ENCODE results near the gene TNRC18.

The TNRC18 gene

DNA sequence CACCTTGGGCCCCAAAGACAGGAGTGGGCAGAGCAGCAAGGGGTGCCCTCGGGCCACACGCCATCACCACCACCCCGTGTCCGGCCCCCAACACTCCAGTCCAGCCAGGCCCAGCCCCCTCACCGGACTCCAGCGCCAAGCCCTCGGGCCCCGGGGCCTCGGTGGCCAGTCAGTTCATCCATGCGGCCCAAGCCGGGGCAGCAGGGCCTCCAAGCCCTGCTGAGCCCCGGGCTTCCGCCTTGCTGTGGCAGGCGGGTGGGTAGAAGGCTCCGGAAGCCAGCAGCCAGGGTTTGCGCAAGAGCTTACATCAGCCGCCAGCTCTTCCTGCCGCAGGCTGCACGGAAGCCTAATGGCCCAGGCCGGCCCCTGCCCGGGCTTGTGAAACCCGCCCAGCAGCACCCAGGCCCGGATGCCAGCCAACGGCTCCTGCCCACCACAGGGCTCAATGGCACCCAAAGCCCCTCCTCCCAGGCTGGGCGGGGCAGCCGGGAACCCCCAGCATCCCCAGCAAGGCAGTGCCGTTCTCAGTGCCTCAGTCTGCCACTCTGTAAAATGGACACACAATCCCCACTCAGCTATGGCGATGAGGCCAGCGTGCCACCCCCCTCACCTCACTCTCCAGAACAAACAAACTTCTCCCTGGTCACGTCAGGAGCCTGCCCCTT lies 26.5 kb downstream of the TNRC18 start:
- no peak overlapping the region for H3K9ac ChIP-seq (ENCODE audit: insufficient read length, low read depth)
- DNase-seq (ENCODE audit: low read depth, low spot score), result no peak
- H3K36me3 ChIP-seq (ENCODE audit: insufficient read depth, insufficient read length, low read length), result peaks cover 9% of the 10 kb centered on the region
- peaks cover 6% of the 10 kb centered on the region for H3K4me1 ChIP-seq (ENCODE audit: insufficient read depth, insufficient read length)
- TF ChIP-seq YY1 (IDR thresholded peaks at IDR 0.05; ENCODE audit: insufficient read depth, insufficient read length), result no peak
- no peak for TF ChIP-seq ZNF274 (IDR thresholded peaks at IDR 0.05; ENCODE audit: low read depth, low read length)
- TF ChIP-seq SUZ12 (IDR thresholded peaks at IDR 0.05; ENCODE audit: extremely low read depth, insufficient read depth, insufficient read length), result no peak
- no peaks in the 10 kb centered on the region for H3K9me3 ChIP-seq (ENCODE audit: insufficient read depth, low read length)
- no peak overlapping the region for H3K4me3 ChIP-seq (ENCODE audit: insufficient read length, low read depth)
- H3K27me3 ChIP-seq (ENCODE audit: insufficient read depth, insufficient read length), result no peaks in the 10 kb centered on the region

DNA sequence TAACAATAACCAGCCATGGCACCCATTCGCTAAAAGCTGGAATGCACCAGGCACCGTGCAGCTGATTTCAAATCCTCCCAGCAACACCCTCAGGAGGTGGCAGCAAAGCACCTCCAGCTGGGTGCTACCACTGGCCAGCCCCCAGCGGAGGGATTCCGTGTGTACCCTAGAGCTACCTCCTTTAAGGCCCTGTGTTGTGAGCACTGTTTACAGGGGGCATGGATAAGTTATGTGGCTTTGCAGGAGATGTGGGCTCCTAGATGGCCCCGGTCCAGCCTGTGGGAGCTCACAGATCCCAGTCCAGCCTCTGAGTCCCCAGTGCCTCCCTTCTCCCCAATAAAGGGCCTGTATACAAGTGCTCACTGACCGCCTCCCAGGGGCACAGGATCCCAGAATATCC lies 27.1 kb downstream of the TNRC18 start:
- H3K4me1 ChIP-seq (ENCODE audit: insufficient read depth, insufficient read length), result peaks cover 6% of the 10 kb centered on the region
- no peak for DNase-seq (ENCODE audit: low read depth, low spot score)
- TF ChIP-seq SUZ12 (IDR thresholded peaks at IDR 0.05; ENCODE audit: extremely low read depth, insufficient read depth, insufficient read length) (no peak), YY1 (IDR thresholded peaks at IDR 0.05; ENCODE audit: insufficient read depth, insufficient read length) (no peak), ZNF274 (IDR thresholded peaks at IDR 0.05; ENCODE audit: low read depth, low read length) (no peak)
- H3K36me3 ChIP-seq (ENCODE audit: insufficient read depth, insufficient read length, low read length), result peaks cover 9% of the 10 kb centered on the region
- no peaks in the 10 kb centered on the region for H3K27me3 ChIP-seq (ENCODE audit: insufficient read depth, insufficient read length)
- H3K9me3 ChIP-seq (ENCODE audit: insufficient read depth, low read length), result no peaks in the 10 kb centered on the region
- no peak overlapping the region for H3K9ac ChIP-seq (ENCODE audit: insufficient read length, low read depth)
- H3K4me3 ChIP-seq (ENCODE audit: insufficient read length, low read depth), result no peak overlapping the region

DNA sequence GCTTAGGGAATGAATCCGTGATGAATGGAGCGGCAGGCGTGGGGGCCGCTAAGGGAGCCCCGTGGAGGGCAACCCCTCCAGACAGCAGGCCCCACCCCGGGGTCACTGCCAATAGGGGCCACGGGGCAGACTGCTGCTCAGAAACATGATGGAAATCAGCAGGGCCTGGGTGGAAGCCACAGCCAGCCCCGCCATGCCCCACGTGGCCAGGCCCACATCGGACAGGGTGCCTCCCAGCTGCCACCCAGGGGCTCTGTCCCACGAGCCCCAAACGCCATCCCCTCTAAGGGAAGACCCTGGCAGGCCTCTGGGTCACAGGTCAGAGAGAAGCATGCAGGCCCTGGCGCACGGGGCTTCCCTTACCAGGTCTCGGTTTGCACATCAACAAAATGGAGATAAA lies 28.4 kb downstream of the TNRC18 start:
- H3K9me3 ChIP-seq (ENCODE audit: insufficient read depth, low read length), result no peaks in the 10 kb centered on the region
- DNase-seq (ENCODE audit: low read depth, low spot score), result no peak
- H3K27me3 ChIP-seq (ENCODE audit: insufficient read depth, insufficient read length), result no peaks in the 10 kb centered on the region
- H3K9ac ChIP-seq (ENCODE audit: insufficient read length, low read depth), result no peak overlapping the region
- no peak overlapping the region for H3K4me3 ChIP-seq (ENCODE audit: insufficient read length, low read depth)
- no peak for TF ChIP-seq SUZ12 (IDR thresholded peaks at IDR 0.05; ENCODE audit: extremely low read depth, insufficient read depth, insufficient read length)
- TF ChIP-seq YY1 (IDR thresholded peaks at IDR 0.05; ENCODE audit: insufficient read depth, insufficient read length), result no peak
- no peak for TF ChIP-seq ZNF274 (IDR thresholded peaks at IDR 0.05; ENCODE audit: low read depth, low read length)
- peaks cover 9% of the 10 kb centered on the region for H3K36me3 ChIP-seq (ENCODE audit: insufficient read depth, insufficient read length, low read length)
- peaks cover 6% of the 10 kb centered on the region for H3K4me1 ChIP-seq (ENCODE audit: insufficient read depth, insufficient read length)

DNA sequence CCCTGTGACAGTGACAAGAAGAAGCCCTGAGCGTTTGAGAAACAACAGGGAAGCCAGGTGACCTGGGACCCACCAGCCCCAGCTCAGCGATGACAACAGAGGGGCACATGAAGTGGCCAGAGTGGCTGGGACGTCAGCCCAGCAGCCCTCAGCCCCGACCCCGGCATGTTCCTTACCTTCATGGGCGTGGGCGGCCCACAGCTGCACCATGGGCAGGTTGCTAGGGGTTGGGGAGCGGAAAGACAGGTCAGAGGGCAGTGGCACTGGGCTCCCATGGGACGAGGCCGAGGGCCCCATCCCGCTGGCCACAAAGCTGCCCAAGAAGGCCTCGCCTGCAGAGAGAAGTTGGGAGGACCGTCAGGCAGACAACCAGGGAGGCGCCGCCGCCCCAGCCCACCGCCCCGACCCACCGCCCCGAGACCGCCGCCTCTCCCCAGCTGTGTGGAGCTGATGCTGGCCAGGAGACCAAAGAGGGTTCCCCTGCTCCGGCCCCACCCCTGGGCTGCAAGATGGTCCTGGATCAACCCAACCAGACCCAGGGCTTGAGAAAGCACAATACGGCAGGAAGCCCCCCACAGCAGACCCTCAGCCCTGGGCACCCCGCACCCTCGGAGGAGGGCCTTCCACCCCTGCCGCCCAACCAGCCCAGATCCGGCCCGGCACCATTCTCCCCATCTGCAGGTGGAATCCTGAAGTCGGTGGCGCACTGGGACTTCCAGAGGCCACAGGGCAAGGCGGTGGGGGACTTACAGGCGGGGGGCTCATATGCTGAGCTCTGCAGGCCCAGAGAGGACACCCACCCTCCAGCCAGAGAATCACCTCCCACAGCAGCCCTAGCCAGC lies 29.1 kb downstream of the TNRC18 start:
- Histone ChIP-seq H3K4me3 (ENCODE audit: insufficient read length, low read depth) (no peak overlapping the region), H3K36me3 (ENCODE audit: insufficient read depth, insufficient read length, low read length) (peaks cover 9% of the 10 kb centered on the region), H3K27me3 (ENCODE audit: insufficient read depth, insufficient read length) (no peaks in the 10 kb centered on the region), H3K9ac (ENCODE audit: insufficient read length, low read depth) (no peak overlapping the region), H3K9me3 (ENCODE audit: insufficient read depth, low read length) (no peaks in the 10 kb centered on the region), H3K4me1 (ENCODE audit: insufficient read depth, insufficient read length) (peaks cover 6% of the 10 kb centered on the region)
- no peak for TF ChIP-seq YY1 (IDR thresholded peaks at IDR 0.05; ENCODE audit: insufficient read depth, insufficient read length)
- no peak for TF ChIP-seq SUZ12 (IDR thresholded peaks at IDR 0.05; ENCODE audit: extremely low read depth, insufficient read depth, insufficient read length)
- TF ChIP-seq ZNF274 (IDR thresholded peaks at IDR 0.05; ENCODE audit: low read depth, low read length), result no peak
- DNase-seq (ENCODE audit: low read depth, low spot score), result no peak

DNA sequence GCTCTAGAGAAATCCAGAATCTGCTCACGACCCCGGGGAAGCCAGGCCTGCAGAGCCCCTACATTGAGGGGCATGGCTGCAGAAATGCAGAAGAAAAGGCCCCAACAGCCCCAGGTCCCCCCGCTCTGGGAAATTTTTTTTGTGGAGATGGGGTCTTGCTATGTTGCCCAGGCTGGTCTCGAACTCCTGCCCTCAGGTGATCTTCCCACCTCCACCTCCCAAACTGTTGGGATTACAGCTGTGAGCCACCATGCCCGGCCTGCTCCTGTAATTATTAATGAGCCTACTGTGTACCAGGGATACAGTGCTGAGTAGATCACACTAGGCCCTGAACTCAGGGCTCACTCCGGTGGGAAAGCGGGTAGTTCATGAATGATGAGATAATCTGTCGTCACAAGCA lies 29.9 kb downstream of the TNRC18 start:
- TF ChIP-seq YY1 (IDR thresholded peaks at IDR 0.05; ENCODE audit: insufficient read depth, insufficient read length) (no peak), SUZ12 (IDR thresholded peaks at IDR 0.05; ENCODE audit: extremely low read depth, insufficient read depth, insufficient read length) (no peak), ZNF274 (IDR thresholded peaks at IDR 0.05; ENCODE audit: low read depth, low read length) (no peak)
- no peak for DNase-seq (ENCODE audit: low read depth, low spot score)
- Histone ChIP-seq H3K4me3 (ENCODE audit: insufficient read length, low read depth) (no peak overlapping the region), H3K9me3 (ENCODE audit: insufficient read depth, low read length) (no peaks in the 10 kb centered on the region), H3K4me1 (ENCODE audit: insufficient read depth, insufficient read length) (peaks cover 6% of the 10 kb centered on the region), H3K36me3 (ENCODE audit: insufficient read depth, insufficient read length, low read length) (peaks cover 9% of the 10 kb centered on the region), H3K27me3 (ENCODE audit: insufficient read depth, insufficient read length) (no peaks in the 10 kb centered on the region), H3K9ac (ENCODE audit: insufficient read length, low read depth) (no peak overlapping the region)

DNA sequence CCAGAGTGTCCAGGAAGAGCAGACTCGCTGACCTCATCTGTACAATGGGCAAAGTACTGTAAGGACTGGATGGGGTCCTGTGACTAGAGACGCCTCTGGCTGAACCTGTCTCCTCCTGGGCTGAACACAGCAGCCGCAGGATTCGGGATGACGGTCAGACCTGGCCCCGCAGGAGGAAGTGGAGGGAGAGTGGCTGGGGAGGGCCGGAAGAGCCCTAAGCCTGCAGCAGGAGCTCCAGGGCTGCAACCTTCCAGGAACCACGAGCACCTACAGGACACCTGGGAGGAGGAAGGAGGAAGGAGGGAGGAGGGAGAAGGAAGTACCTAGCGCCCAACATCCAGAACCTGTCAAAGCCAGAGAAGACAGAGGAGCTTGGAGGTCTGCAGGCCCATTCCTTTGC lies 30.3 kb downstream of the TNRC18 start:
- Histone ChIP-seq H3K27me3 (ENCODE audit: insufficient read depth, insufficient read length) (no peaks in the 10 kb centered on the region), H3K36me3 (ENCODE audit: insufficient read depth, insufficient read length, low read length) (peaks cover 9% of the 10 kb centered on the region), H3K4me3 (ENCODE audit: insufficient read length, low read depth) (no peak overlapping the region), H3K9ac (ENCODE audit: insufficient read length, low read depth) (no peak overlapping the region), H3K4me1 (ENCODE audit: insufficient read depth, insufficient read length) (peaks cover 6% of the 10 kb centered on the region), H3K9me3 (ENCODE audit: insufficient read depth, low read length) (no peaks in the 10 kb centered on the region)
- TF ChIP-seq SUZ12 (IDR thresholded peaks at IDR 0.05; ENCODE audit: extremely low read depth, insufficient read depth, insufficient read length) (no peak), YY1 (IDR thresholded peaks at IDR 0.05; ENCODE audit: insufficient read depth, insufficient read length) (no peak), ZNF274 (IDR thresholded peaks at IDR 0.05; ENCODE audit: low read depth, low read length) (no peak)
- no peak for DNase-seq (ENCODE audit: low read depth, low spot score)

DNA sequence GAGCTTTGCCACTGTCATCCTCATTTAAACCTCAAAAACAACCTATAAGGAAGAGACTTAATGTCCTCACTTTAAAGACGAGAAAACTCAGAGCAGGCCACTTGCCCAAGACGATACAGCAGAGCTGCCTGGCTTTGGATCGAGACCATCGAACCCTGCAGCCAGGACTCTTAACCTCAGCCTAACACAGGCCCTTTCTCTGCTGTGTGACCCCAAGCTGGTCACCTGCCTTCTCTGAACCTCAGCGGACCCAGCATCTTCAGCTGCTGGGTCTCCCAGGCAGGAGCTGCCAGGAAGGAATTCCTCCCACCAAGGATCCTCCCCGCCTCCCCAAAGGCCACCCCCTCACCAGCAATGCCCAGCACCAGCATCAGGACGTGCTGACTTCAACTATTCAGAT lies 32.7 kb downstream of the TNRC18 start:
- Histone ChIP-seq H3K27me3 (ENCODE audit: insufficient read depth, insufficient read length) (no peaks in the 10 kb centered on the region), H3K9ac (ENCODE audit: insufficient read length, low read depth) (no peak overlapping the region), H3K9me3 (ENCODE audit: insufficient read depth, low read length) (no peaks in the 10 kb centered on the region), H3K4me1 (ENCODE audit: insufficient read depth, insufficient read length) (peaks cover 2% of the 10 kb centered on the region), H3K4me3 (ENCODE audit: insufficient read length, low read depth) (no peak overlapping the region), H3K36me3 (ENCODE audit: insufficient read depth, insufficient read length, low read length) (peaks cover 21% of the 10 kb centered on the region)
- TF ChIP-seq ZNF274 (IDR thresholded peaks at IDR 0.05; ENCODE audit: low read depth, low read length) (no peak), YY1 (IDR thresholded peaks at IDR 0.05; ENCODE audit: insufficient read depth, insufficient read length) (no peak), SUZ12 (IDR thresholded peaks at IDR 0.05; ENCODE audit: extremely low read depth, insufficient read depth, insufficient read length) (no peak)
- no peak for DNase-seq (ENCODE audit: low read depth, low spot score)

Data from NT2/D1 (cell line).